SHP77 treated with DMSO at 0.1 percent for 48 hours (cell line): ENCODE results near the gene RNF34.

Source experiments
- DNase-seq: peaks from one replicate; lab custom pipeline; 2025; lab: John Stamatoyannopoulos, UW

The RNF34 gene

DNA sequence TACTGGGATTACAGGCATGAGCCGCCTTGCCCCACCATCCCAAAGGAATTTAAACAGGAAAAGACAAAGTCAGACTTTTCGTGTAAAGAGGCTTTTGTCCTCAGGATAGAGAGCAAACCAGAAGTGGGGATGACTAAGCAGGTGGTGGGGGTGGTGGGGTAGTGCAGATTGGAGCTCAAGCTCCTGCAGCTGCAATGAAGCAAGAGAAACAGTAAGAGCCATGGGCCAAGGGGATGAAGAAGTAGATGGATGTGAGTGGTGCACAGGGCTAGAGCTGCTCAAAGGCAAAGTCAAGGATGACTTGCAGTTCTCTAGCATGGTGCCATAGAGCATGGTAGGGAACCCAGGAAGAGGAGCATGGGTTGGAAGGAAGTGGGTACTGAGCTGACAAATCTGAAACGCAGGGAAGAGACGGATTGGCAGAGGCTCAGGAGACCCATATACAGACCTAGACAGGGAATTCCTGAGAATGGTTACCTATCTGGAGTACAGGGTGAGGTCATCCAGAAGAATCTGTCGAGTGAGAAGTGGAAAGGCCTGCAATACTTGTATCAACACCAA lies 11.4 kb upstream of the RNF34 start:
- DNase-seq = no peak

DNA sequence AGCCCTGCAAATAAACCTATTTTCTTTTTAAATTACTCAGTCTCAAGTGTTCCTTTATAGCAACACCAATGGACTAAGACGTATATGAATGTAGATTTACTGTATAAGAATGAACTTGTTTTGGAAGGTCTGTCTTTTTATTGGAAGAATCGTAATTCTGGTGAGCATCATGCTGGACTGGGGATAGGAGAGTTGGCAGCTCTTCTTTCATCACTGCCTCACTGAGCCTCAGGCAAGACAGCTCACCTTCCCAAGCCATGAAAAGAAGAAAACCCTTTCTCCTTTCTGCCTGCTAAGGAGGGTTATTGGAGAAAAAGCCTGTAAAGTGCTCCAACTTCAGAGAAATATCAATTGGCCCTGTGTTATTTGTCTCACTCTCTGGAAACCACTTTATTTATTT lies 9.1 kb upstream of the RNF34 start:
- DNase-seq = no peak

DNA sequence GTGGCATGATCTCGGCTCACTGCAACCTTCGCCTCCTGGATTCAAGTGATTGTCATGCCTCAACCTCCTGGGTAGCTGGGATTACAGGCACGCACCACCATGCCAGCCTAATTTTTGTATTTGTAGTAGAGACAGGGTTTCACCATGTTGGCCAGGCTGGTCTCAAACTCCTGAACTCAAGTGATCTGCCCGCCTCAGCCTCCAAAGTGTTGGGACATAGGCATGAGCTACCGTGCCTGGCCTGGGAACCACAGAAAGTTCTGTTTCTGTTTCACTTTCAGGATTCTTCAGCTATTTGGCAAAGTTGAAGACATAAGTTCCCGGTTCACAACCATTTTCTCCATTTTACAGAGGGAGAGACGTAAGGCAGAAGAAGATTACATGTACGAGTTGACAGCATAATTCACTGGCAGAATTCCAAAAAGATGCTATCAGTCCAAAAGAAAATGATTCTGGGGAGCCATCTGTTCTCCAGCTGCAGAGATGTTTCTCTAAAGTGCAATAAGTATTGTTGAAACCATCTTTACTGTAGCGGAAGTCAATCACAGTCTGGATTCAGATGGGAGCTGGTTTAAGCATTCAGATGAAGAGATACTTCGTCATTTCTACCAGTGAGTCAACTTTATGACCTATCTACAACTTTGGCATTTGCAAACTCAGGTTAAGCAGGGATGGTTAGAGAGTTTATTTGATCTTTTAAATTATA lies 8.1 kb upstream of the RNF34 start:
- DNase-seq = no peak

DNA sequence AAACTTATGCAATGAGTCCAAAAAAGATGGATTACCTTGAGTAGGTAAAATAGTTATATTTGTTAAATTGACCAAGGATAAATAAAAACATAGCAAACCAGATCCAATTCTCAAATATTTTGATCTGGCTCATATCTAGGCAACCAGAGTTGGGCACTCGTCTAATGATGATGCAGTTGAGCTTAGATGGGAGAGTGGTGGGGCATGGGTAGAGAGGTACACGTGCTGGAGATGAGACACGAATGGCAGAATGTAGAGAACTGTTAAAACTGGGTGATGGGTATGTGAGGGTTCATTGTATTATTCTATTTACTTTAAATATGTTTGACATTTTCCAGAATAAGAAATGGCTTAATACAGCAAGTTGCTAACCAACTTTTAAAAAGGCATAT lies 7.6 kb upstream of the RNF34 start:
- no peak for DNase-seq

DNA sequence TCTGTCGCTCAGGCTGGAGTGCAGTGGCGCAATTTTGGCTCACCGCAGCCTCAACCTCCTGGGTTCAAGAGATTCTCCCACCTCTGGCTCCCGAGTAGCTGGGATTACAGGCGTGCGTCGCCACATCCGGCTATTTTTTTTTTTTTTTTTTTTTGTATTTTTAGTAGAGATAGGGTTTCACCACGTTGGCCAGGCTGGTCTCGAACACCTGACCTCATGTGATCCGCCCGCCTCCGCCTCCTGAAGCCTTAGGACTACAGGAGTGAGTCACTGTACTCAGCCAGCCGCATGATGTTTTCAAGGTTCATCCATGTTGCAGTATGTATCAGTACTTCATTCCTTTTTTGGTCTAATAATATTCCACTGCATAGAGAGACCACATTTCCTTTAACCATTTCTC lies 2.4 kb upstream of the RNF34 start:
- DNase-seq = no peak

DNA sequence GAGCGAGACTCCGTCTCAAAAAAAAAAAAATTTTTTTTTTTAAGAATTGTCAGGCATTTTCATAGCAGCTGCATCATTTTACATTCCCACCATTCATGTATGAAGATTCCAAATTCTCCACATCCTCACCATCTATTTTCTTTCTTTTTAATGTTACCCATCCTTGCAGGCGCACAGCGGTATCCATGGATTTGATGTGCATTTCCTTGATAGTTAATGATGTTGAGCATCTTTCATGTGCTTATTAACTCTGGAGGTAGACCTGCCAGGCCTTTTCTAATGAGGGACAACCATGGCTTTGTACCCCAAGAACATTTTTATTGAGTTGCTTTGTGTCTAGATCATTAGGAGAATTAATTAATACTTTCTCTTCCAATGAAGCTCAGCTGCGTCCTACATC lies 1.6 kb upstream of the RNF34 start:
- DNase-seq = no peak

DNA sequence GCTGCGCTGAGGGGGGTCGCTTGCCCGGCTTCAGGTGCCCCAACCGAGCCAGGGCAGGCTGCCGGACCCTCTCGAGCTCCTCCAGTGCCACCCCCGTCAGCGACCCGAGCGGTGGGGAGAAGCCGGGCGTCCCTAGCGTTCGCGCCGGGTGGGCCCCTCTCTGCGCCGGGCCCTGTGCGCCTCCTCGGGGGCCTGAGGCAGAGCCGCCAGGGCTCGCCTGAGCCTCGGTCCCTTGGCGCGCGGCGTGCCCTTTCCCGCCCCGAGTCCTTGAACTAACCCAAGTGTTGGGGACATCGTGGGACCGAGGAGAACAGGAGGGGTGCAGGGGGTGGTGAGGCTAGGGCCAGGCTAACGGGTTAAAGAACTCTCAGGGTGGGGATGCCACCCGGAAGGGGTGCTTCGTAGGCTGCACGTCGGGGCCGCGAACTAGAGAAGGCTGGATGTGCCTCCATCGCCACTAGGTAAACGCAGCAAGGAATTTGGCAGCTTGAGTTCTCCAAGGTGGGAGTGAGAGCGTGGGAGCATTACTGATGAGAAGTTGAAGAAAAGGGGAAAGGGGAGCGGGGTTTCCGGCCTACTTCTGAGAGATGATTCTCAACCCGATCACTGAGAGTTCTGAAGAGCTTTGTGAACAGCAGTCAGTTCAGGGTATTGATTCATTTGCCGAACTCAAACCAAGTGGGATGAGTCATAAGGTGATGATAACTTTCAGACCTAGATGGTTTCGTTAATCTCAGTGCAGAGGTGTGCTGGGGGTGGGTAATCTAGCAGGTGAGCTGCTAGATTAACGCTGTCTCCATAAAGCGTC lies 618 bp downstream of the RNF34 start:
- DNase-seq = no peak

DNA sequence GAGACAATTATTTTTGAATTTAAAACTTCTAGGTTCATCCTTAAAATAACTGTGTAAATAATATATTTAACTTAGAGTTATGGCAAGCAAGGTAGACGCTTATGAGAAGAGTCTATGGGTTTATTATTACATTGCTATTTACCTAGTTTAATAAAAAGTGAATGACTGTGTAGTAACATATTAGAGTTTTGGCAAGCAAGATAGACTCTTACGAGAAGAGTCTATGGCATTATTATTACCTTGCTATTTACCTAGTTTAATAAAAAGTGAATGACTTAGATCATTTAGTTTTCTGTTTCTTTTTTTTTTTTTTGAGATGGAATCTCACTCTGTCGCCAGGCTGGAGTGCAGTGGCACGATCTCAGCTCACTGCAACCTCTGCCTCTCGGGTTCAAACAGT lies 3.8 kb downstream of the RNF34 start:
- DNase-seq = no peak

DNA sequence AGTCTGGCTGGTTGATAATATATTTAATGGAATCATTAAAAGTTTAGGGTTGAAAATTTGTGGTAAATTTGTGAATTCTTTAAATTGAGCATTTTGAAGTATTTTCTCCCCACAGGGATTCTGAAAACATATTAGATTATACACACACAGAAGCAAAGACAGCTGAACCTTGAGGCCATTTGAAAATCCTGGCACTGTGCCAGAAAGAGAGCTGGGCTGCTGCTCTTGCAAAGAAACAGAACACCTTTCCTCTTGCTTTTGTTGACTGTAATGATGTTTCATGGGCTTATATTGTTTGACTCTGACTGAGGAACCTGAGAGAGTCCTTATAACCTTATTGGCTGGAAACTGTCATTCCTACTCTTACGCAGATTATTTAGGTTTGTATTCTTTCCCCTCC lies 4.8 kb downstream of the RNF34 start:
- peak; percentile 67 for DNase-seq

DNA sequence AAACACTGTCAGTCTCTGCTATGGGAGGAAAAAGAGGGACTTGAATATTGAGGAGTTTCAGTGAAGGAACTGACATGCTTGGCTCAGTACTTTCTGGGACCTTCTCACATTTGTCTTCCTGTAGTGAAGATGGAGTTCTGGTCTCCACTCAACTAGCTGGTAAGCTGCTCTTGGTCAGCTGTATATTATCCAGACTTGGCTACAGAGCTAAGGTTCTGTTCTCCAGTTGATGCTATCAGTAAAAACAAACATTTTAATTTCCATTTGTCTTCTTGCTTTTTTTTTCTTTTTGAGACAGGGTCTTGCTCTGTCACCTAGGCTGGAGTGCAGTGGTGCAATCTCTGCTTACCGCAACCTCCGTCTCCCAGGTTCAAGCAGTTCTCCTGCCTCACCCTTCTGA lies 5.3 kb downstream of the RNF34 start:
- DNase-seq = no peak

DNA sequence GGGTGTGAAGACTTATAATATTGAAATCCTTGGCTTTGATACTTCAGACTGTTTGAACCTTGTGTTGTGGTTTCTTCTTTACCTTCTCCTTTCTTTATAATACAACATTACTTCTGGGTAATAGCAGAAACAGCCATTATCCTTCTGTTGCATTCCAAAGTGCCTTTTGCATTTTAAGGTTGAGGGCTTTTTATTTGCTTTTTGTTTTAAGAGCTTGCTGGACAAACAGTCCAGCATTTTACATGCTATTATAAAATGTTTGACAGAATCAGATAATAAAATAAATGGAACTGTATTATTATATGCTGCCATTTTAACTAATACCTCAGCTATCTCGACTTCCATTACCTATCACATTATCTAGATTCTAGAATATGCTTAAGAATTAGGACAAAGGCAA lies 14.0 kb downstream of the RNF34 start:
- DNase-seq = no peak

DNA sequence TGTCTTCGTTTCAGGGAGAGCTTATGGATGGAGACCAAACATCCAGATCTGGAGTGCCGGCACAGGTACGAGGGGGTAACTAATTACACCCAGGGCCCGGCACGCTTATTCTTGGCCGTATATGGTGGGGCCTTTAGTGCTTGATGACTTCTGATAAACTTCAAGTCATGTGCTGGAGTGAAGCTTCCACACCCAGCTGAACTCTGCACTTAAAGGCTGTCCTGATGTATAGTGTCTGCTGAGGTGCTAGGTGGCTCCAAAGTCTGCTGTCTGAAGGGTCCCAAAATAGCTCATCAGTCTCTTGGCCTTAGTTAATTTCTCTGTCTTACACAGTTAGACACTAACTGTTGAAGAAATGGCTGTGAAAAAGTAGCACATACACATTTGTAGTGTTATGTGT lies 17.9 kb downstream of the RNF34 start:
- DNase-seq = no peak

DNA sequence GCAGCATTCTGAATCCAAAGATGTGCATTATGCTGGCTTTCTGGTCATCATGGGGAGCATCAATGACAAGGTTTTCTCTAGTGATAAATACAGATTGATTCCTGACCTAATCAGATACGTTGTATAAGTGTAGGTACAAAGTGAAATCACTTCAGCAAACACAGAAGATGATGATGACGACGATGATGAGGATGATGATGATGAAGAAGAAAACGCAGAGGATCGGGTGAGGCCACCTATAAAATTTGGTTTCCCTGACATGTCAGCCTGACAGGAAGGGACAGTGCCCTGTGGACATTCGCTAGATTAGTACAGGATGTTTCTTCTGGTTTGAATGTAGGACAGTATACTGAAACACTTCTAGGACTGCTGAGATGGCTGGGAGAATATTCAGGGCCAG lies 20.2 kb downstream of the RNF34 start:
- DNase-seq = no peak

DNA sequence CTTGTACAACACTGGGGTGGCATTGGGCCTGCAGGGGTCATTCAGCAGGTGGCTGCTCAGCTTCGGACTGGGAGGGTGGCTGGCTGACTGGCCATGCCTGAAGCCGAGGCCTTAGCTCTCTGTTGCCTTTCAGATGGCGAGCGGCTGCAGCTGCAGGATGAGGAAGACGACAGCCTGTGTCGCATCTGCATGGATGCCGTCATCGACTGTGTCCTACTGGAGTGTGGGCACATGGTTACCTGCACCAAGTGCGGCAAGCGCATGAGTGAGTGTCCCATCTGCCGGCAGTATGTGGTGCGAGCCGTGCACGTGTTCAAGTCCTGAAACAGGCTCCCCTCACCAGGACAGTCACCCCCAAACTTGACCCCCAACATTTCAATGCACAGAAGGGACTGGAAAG lies 23.3 kb downstream of the RNF34 start:
- no peak for DNase-seq

DNA sequence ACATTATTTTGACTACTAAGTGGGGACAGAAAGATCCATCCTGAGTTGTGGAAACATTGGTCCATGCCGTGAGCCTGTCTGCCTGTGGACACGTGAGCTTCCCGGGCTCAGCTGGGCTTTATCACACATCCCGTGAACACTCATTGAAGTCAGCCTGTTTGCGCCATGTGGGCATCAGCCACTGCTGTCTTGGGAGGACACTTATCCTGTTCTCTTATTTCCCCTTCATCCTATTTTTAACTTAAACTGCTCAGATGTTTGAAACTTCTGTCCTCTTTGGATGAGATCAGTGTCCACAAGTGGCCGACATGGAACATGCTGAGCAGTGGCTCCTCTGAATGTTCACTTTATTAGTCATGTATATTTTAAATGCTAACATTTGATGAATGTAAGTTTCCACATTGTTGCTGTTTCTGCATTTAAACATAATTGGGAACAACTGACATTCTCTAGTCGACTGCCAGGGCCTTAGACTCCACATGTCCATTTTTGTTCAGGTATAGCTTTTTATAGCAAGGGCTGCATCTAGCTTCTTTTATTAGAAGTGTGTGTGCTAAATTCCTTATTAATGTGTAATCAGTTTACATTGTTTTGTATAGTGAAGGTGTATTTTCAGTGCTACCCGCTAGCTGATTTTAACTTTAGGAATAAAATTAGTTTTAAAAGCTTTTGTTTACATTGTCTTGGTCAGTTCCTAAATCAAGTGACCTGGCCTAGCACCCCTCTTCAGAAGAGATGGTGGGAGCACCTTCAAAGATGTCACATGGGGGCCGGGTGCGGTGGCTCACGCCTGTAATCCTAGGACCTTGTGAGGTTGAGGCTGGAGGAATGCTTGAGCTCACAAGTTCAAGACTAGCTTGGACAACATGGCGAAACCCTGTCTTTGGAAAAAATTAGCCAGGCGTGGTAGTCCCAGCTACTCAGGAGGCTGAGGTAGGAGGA lies 24.0 kb downstream of the RNF34 start:
- DNase-seq = no peak

DNA sequence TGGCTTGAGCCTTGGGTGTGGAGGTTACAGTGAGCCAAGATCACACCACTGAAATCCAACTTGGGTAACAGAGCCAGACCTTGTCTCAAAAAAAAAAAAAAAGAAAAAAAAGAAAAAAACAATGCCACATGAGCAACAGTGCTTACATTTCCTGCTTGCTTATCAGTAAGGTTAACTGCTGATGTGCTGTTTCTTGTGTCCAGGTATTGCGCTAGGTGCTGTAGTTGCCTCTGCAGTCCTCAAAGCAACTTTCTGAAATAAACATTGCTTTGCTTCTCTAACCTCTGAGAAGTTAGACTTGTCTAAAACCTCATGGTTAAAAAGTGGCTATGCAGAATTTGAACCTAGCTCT lies 24.7 kb downstream of the RNF34 start:
- no peak for DNase-seq

DNA sequence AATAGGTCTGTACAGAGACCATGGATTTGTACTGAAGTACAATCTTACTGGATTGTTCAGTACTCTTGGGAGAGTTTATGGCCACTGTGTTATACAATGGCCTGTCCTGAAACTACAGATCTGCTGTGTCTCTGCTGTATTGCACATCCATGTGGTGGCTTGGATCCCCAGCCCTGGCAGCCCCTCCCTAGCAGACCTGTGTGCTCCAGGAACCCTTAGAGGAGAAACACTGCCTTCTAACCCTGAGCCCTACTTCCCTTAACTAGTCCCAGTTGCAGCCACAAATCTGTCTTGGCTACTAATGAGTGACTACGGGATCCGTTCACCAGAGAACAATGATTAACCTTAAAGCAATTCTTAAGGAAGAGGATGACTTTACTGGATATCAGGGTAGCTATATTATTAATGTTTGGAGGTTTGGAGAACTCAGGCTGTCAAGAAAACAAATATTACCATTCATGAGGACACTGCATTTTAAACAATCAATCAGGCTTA lies 27.7 kb downstream of the RNF34 start:
- no peak for DNase-seq

DNA sequence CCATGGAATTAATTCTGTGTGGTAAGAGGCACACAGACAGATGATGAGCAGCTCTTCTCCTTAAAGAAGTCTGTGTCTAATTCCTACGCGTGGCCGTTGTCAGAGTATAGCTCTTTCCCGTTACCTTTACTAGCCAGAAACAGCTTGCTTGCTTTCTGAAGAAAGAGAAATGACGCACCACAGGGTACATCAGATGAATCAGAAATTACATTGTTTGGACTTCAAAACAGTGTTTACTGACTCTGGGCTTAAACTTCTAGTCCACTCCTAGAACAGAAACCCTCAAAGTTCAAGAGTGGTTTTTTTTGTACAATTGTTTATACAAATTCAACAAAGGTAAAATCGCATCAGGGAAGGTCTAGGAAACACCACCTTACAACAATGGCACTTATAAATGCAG lies 29.0 kb downstream of the RNF34 start:
- no peak for DNase-seq

DNA sequence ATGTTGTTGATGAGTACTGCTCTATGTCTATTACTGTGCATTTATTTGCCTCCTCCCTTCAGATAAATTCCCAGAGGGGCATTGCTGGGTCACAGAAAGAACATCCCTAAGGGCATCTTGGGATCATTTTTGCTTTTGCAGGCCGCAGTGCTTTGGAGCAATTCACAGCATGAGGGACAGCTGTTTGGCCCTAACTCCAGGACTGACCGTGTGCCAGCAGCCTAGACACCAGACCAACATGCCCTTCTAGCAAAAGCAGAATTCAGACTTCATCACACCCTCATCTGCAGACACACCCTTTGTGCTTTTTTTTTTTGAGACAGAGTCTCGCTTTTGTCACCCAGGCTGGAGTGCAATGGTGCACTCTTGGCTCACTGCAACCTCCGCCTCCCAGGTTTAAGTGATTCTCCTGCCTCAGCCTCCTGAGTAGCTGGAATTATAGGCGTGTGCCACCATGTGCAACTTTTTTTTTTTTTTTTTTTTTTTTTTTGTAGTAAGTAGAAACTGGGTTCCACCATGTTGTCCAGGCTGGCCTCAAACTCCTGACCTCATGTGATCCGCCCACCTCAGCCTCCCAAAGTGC lies 31.0 kb downstream of the RNF34 start:
- no peak for DNase-seq

DNA sequence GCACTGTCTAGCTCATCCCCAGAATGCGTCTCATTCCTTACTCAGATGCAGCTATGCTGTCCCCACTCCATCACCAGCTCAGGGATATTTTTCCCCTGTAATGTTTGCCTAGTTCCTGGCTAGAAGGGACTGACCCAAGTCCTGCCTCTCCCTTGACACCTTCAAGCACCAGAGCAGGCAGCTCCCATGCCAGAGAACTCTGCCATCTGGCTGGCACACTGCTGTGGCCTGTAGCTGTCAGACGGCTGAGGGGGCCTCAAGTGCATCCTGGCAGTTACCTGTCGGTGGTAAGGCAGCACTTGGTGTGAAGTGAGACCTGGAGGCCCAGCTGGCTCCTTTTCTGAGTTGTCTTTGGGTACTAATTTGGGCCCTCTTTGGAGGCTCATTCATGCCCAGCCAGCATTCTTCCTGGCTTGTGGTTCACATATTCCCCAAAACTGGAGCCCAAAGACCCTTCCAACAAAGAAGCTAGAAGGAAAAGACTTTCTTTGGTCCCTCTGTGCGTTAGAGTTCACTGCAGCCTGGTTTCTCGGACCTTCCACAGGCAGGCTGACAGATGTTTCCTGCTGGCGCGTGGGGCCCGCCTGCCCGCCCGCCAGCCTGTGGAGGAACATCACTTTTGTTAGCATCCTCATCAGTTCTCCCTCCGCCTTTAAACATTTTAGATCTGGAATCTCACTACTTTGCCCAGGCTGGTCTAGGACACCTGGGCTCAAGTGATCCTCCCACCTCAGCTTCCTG lies 33.0 kb downstream of the RNF34 start:
- no peak for DNase-seq

DNA sequence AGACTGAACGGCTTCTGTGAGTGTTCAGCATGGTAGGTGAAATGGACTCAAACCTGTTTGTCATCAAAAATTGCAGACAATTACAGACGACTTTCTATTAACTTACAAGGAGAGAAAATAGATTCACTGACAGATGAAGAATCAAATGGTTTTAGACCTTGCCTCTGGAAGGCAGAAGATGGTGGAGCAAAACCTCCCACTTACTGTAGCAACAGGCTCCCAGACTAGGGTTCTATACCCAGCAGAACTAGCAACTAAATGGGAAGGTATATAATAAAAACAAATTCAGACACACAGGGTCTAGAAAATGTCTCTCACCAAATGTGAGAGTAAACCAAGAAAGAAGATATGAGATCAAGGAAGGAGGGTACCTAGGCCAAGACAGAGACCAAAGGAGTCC lies 36.8 kb downstream of the RNF34 start:
- no peak for DNase-seq
